ENCODE data around the gene ADO. TPM values are rescaled to one million over a fixed set of nuclear protein-coding genes. Genes with fewer than 3 reads are reported as not detected.
"Not testable (repeated sequence)": the region's sequence is repeated elsewhere in the genome, so short reads cannot be mapped to it uniquely, and the experiment has no call there.

ADO gene
- total and polyA plus RNA-seq, 3 donors from 2014 or later = 65.9 to 93.9 (median 87.8) TPM

GRCh38 chr10:62779487-62780248 lies 24.9 kb upstream of the ADO start:
- intact Hi-C loops (cut with DNase I; ENCODE audit: low total_unique reads) = no loop called here
- H3K36me3 ChIP-seq (ENCODE audit: low read depth, missing control alignments) = no peaks in the 10 kb centered on the region

DNA sequence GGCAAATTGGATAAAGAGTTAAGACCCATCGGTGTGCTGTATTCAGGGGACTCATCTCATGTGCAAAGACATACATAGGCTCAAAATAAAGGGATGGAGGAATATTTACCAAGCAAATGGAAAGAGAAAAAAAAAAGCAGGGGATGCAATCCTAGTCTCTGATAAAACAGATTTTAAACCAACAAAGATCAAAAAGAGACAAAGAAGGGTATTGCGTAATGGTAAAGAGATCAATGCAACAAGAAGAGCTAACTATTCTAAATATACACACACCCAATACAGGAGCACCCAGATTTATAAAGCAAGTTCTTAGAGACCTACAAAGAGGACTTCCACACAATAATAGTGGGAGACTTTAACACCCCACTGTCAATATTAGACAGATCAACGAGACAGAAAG lies 20.0 kb upstream of the ADO start:
- H3K36me3 ChIP-seq (ENCODE audit: low read depth, missing control alignments); H3K4me3 ChIP-seq; H3K27me3 ChIP-seq; H3K9me3 ChIP-seq; H3K4me1 ChIP-seq; H3K27ac ChIP-seq; DNase-seq; intact Hi-C loops (cut with DNase I; ENCODE audit: low total_unique reads): not testable (repeated sequence)
- WGBS, 2 donors = 92 to 98% methylated on average over 3 of the region's 3 CpGs

More at GRCh38 chr10:62779487-62780248, 24.9 kb upstream of the ADO start:
- Histone ChIP-seq H3K4me3 (no peak overlapping the region), H3K4me1 (no peaks in the 10 kb centered on the region), H3K9me3 (no peaks in the 10 kb centered on the region), H3K27ac (no peak overlapping the region), H3K27me3 (no peaks in the 10 kb centered on the region)
- TF ChIP-seq POLR2A (IDR thresholded peaks at IDR 0.05) = no peak
- TF ChIP-seq, protein P1, sequence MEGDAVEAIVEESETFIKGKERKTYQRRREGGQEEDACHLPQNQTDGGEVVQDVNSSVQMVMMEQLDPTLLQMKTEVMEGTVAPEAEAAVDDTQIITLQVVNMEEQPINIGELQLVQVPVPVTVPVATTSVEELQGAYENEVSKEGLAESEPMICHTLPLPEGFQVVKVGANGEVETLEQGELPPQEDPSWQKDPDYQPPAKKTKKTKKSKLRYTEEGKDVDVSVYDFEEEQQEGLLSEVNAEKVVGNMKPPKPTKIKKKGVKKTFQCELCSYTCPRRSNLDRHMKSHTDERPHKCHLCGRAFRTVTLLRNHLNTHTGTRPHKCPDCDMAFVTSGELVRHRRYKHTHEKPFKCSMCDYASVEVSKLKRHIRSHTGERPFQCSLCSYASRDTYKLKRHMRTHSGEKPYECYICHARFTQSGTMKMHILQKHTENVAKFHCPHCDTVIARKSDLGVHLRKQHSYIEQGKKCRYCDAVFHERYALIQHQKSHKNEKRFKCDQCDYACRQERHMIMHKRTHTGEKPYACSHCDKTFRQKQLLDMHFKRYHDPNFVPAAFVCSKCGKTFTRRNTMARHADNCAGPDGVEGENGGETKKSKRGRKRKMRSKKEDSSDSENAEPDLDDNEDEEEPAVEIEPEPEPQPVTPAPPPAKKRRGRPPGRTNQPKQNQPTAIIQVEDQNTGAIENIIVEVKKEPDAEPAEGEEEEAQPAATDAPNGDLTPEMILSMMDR (IDR thresholded peaks at IDR 0.05) = no peak
- WGBS, 2 donors = 86 to 89% methylated on average over 5 of the region's 5 CpGs
- no peak for DNase-seq

- intact Hi-C loops (cut with DNase I; ENCODE audit: low total_unique reads) = not testable (repeated sequence)
- H3K4me1 ChIP-seq = peaks cover 14% of the 10 kb centered on the region
These were observed 16.2 kb upstream of the ADO start for GRCh38 chr10:62788285-62788684.

DNA sequence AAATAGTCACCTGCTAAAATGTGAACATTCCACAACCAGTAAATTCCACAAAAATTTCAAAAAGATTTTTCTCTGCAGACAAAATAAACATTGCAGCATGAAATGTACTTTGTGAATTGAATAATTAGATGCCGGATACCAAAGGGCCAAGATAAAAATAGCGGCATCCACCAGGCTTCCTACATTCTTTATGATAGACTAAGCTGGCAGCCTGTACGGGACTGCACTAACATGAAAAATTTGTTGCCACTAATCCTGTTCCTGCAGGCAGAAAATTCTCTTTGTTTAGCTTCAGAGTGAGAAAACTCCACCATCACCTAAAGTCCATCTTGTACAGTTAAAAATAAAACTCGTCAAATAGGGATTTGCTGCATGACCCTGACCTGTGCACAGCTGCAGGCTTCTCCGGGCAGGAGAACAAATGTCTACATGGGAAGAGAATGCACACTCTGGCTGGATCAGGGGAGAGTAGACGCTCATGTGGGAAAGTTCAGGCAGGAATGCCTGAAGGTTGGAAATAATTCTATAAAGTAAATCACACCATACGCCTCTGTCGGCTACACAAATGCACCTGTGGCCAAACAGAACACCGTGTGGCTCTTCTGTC lies 15.6 kb upstream of the ADO start:
- peaks cover 14% of the 10 kb centered on the region for H3K4me1 ChIP-seq
- H3K4me3 ChIP-seq = no peak overlapping the region
- intact Hi-C loops (cut with DNase I; ENCODE audit: low total_unique reads) = no loop called here
- DNase-seq = peak; percentile 31
- 30 to 40% methylated on average over 9 of the region's 9 CpGs for WGBS, 2 donors
- no peaks in the 10 kb centered on the region for H3K27me3 ChIP-seq
- peak overlapping the region in 1 of 2 donors; percentile 38 for H3K27ac ChIP-seq
- no peak for TF ChIP-seq POLR2A (IDR thresholded peaks at IDR 0.05)
- TF ChIP-seq, protein P1 (IDR thresholded peaks at IDR 0.05) = no peak
- no peaks in the 10 kb centered on the region for H3K36me3 ChIP-seq (ENCODE audit: low read depth, missing control alignments)
- H3K9me3 ChIP-seq = no peaks in the 10 kb centered on the region

More at GRCh38 chr10:62788285-62788684, 16.2 kb upstream of the ADO start:
- not testable (repeated sequence) for H3K36me3 ChIP-seq (ENCODE audit: low read depth, missing control alignments); H3K27me3 ChIP-seq; H3K9me3 ChIP-seq; H3K4me3 ChIP-seq; DNase-seq; H3K27ac ChIP-seq
- 73 to 76% methylated on average over 2 of the region's 2 CpGs for WGBS, 2 donors

GRCh38 chr10:62790019-62790555 lies 14.4 kb upstream of the ADO start:
- Histone ChIP-seq H3K27ac (peak overlapping the region in 1 of 2 donors; percentile 38), H3K4me1 (peaks cover 14% of the 10 kb centered on the region), H3K27me3 (no peaks in the 10 kb centered on the region), H3K4me3 (no peak overlapping the region), H3K9me3 (no peaks in the 10 kb centered on the region), H3K36me3 (ENCODE audit: low read depth, missing control alignments) (no peaks in the 10 kb centered on the region)
- intact Hi-C loops (cut with DNase I; ENCODE audit: low total_unique reads) = no loop called here
- WGBS, 2 donors = 51 to 56% methylated on average over 14 of the region's 14 CpGs
- TF ChIP-seq, protein P1 (IDR thresholded peaks at IDR 0.05) = no peak
- TF ChIP-seq POLR2A (IDR thresholded peaks at IDR 0.05) = no peak
- no peak for DNase-seq

Measured in testis (tissue), 3 donors.